Ascending aorta (tissue), 2 donors: ENCODE results near the gene HSD17B7. TPM values are rescaled to one million over a fixed set of nuclear protein-coding genes. Genes with fewer than 3 reads are reported as not detected.

ENCODE experiments used
- DNase-seq, 2 donors: peaks; one replicate each; pipeline ENCODE4 v3.0.0-alpha.2; 2019; ENCODE audit warnings: low spot score in 2 of 2
- H3K27ac ChIP-seq, 2 donors: fragments of 200-600 bp; sonication (generic); one replicate each; pipeline ENCODE4 v1.5.1; 2016 to 2017; ENCODE audit warnings: mild to moderate bottlenecking in 1 of 2
- H3K27me3 ChIP-seq: fragments of 200-600 bp; sonication (generic); one replicate; pipeline ENCODE4 v1.5.1; 2017
- H3K36me3 ChIP-seq, 2 donors: fragments of 200-600 bp; sonication (generic); one replicate each; pipeline ENCODE4 v1.5.1; 2016
- H3K4me1 ChIP-seq, 2 donors: fragments of 200-600 bp; sonication (generic); one replicate each; pipeline ENCODE4 v1.5.1; 2016 to 2017; ENCODE audit warnings: mild to moderate bottlenecking in 1 of 2
- H3K4me3 ChIP-seq, 2 donors: fragments of 200-600 bp; sonication (generic); one replicate each; pipeline ENCODE4 v1.5.1; 2016 to 2017; ENCODE audit warnings: mild to moderate bottlenecking in 1 of 2
- H3K9me3 ChIP-seq, 2 donors: fragments of 200-600 bp; sonication (generic); one replicate each; pipeline ENCODE4 v1.5.1; 2016
- intact Hi-C: fragments of 100-400 bp; cut with DNase I; formaldehyde crosslinking; loops from one replicate; pipeline ENCODE4 v1.15.1; 2023
- total RNA-seq: library from RNA; depleted of rRNA; stranded (reverse); fragments of >200 nt; gene quantifications from one replicate; pipeline ENCODE4 v1.1.0, GENCODE V29; 2016
- TF ChIP-seq, protein P1 (sequence below), 3 experiments: fragments of 200-600 bp in 2 of 3; fragments of 450-650 bp in 1 of 3; sonication (generic) in 2 of 3; IDR thresholded peaks; one replicate each; pipeline ENCODE4 v1.5.1; 2016 to 2019; ENCODE audit warnings: antibody characterized with exemption in 3 of 3, mild to moderate bottlenecking in 1 of 3, moderate library complexity in 1 of 3

The HSD17B7 gene
- total RNA-seq, 1 donor from 2014 or later: 6.6 TPM

DNA sequence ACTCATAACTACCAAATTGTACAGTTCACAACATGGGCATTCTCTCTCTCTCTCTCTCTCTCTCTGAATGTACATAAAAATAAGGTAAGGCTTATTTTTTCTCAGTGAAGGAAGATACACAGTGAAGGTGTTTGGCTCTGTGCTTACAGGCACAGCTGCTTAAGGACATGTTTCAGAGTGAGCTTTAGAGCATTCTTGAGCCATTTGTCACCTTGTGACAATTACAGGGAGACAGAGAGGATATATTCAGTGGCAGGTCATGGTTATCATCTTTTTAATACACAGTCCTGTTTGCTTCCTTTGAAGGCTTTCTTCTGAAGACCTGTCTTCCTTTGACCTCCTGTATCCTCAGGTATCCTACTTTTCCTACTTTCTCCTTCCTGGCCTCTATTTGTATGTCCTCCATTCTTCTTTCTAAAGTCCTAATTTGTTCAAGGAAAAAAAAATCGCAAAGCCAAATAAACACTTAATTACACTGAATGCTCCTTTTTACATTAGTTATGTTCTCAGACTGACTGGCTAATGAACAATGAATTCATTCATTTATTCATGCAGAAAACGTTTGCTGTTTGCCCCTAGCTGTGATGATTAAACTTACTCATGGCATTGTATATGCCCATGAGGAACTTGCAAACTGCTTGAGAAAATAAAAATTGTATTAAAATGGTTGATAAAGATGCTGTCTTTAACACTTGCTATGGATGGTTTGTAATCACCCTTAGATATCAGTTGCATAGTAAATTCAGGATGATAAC lies 33.4 kb downstream of the HSD17B7 start:
- Histone ChIP-seq H3K27ac (no peak overlapping the region), H3K4me1 (no peaks in the 10 kb centered on the region), H3K4me3 (no peak overlapping the region), H3K9me3 (no peaks in the 10 kb centered on the region), H3K27me3 (no peaks in the 10 kb centered on the region), H3K36me3 (no peaks in the 10 kb centered on the region)
- no peak for DNase-seq
- TF ChIP-seq, protein P1, sequence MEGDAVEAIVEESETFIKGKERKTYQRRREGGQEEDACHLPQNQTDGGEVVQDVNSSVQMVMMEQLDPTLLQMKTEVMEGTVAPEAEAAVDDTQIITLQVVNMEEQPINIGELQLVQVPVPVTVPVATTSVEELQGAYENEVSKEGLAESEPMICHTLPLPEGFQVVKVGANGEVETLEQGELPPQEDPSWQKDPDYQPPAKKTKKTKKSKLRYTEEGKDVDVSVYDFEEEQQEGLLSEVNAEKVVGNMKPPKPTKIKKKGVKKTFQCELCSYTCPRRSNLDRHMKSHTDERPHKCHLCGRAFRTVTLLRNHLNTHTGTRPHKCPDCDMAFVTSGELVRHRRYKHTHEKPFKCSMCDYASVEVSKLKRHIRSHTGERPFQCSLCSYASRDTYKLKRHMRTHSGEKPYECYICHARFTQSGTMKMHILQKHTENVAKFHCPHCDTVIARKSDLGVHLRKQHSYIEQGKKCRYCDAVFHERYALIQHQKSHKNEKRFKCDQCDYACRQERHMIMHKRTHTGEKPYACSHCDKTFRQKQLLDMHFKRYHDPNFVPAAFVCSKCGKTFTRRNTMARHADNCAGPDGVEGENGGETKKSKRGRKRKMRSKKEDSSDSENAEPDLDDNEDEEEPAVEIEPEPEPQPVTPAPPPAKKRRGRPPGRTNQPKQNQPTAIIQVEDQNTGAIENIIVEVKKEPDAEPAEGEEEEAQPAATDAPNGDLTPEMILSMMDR (IDR thresholded peaks at IDR 0.05): no peak
- intact Hi-C loops: no loop called here

DNA sequence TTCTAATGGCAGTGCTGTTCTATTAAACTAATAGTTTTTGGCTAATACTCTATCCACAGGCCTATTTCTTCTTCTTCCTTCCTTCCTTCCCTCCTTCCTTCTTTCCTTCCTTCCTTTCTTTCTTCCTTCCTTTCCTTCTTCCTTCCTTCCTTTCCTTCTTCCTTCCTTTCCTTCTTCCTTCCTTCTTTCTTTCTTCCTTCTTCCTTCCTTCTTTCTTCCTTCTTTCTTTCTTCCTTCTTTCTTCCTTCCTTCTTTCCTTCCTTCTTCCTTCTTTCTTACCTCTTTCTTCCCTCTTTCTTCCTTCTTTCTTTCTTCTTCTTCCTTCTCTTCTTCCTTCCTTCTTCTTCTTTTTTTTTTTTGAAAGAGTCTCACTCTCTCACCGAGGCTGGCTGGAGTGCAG lies 38.8 kb downstream of the HSD17B7 start:
- no peak overlapping the region for H3K4me3 ChIP-seq
- H3K9me3 ChIP-seq: no peaks in the 10 kb centered on the region
- intact Hi-C loops: no loop called here
- H3K27ac ChIP-seq: no peak overlapping the region
- no peaks in the 10 kb centered on the region for H3K4me1 ChIP-seq
- H3K36me3 ChIP-seq: no peaks in the 10 kb centered on the region
- no peak for DNase-seq
- TF ChIP-seq, protein P1 (IDR thresholded peaks at IDR 0.05): no peak
- no peaks in the 10 kb centered on the region for H3K27me3 ChIP-seq

DNA sequence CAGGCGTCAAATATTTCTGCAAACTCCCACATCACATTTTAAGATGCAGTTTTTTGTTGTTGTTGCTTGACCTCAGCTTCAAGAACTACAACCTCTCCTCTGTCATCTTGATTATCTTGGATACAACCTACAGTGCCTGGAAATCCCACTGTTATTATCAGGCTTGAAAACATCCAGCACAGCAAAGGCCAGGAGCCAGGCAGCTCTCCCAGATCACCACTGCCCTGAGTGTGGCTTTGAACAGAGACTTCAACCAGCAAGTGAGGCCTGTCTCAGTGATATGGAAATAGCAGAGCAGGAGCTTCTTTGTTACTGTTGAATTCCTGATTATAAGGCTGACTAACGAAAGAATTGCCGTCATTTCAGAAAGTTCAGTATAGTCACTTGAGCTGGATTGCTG lies 42.0 kb downstream of the HSD17B7 start:
- Histone ChIP-seq H3K4me3 (no peak overlapping the region), H3K36me3 (no peaks in the 10 kb centered on the region), H3K4me1 (no peaks in the 10 kb centered on the region), H3K27ac (no peak overlapping the region), H3K27me3 (no peaks in the 10 kb centered on the region), H3K9me3 (no peaks in the 10 kb centered on the region)
- DNase-seq: no peak
- intact Hi-C loops: no loop called here
- TF ChIP-seq, protein P1 (IDR thresholded peaks at IDR 0.05): no peak

DNA sequence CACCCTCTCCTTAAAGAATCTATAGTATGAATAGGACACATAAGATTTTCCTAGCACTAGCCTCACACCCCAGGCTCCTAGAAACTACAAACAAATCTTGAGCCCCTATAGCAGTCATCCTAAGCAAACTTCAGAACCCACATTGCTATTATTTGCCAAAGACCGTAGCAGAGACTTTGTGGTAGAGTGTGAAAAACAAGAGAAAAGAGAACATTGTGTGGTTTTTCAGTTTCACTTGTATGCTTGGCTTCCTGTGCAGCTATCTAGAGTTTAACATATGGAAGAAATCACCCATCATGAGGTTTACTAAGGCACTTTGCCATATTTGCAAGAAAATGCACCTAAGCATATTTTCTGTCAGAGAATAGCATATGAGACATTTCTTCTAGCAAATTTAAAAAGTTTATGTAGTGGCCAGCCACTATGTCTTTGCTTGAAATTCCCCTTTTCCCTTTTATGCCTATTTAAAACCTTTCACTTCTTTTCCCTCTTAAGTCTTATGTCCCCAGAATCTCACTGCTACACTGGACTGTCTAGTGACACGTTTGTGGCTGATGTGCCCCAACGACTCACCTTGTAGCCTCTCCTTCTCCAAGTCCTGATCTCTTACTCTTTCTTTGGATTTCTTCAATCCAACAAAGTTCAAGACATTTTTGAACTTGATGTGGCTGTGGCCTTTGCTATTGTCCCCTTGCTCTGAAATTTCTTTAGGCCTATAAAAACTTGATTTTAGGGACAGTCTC lies 44.8 kb downstream of the HSD17B7 start:
- intact Hi-C loops: no loop called here
- TF ChIP-seq, protein P1 (IDR thresholded peaks at IDR 0.05): no peak
- H3K4me3 ChIP-seq: no peak overlapping the region

DNA sequence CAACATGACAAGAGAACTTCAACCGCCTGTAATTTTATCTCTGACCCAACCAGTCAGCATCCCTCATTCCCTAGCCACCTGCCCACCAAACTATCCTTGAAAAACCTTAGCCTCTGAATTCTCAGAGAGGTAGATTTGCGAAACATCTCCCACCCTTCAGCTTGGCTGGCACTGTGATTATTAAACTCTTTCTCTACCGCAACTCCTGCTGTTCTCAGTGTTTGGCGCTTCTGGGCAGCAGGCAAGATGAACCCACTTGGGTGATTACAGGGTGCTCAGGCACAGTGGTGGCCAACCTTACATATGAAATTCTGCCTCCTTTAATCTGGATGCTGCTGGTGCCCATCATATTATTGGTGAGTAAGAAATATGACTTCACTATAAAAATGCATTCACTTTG lies 48.4 kb downstream of the HSD17B7 start:
- TF ChIP-seq, protein P1 (IDR thresholded peaks at IDR 0.05): no peak
- Histone ChIP-seq H3K9me3 (peaks cover 0 to 4% of the 10 kb centered on the region in 2 donors), H3K4me3 (no peak overlapping the region), H3K4me1 (no peaks in the 10 kb centered on the region), H3K27me3 (no peaks in the 10 kb centered on the region), H3K36me3 (no peaks in the 10 kb centered on the region), H3K27ac (no peak overlapping the region)
- DNase-seq: no peak
- intact Hi-C loops: no loop called here

More for the DNA sequence above, 44.8 kb downstream of the HSD17B7 start:
- no peaks in the 10 kb centered on the region for H3K36me3 ChIP-seq
- no peaks in the 10 kb centered on the region for H3K4me1 ChIP-seq
- no peaks in the 10 kb centered on the region for H3K27me3 ChIP-seq
- DNase-seq: no peak
- H3K27ac ChIP-seq: no peak overlapping the region
- peaks cover 0 to 4% of the 10 kb centered on the region in 2 donors for H3K9me3 ChIP-seq
